ENCODE data around the gene CHD1L.

Gene CHD1L

DNA sequence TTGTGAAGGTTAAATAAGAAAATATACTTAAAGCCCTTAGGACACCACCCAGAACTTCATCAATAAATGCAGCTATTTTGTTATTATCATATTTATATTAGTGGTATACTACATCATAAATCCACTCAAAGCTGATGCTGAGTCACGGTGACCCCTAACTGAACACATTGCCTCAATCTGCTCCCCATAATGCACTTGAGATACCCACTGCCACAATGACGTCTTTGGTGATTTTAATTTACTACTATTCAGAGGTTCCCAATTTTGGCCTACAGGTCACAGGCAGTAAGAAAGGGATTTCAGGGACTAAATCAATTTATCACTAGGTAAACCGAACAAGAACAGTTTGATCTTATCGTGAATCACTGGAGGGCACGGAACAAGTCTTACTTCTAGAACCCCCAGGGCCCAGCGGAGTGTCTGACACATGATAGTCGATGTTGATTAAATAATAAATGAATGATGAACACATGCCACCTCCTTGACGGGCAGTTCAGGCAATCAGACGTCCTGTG lies 493 bp upstream of the CHD1L start:
- H3K4me1 Mint-ChIP-seq = peaks cover 27% of the 10 kb centered on the region
- no peaks in the 10 kb centered on the region for H3K9me3 Mint-ChIP-seq
- H3K36me3 Mint-ChIP-seq = peaks cover 16% of the 10 kb centered on the region
- H3K4me3 Mint-ChIP-seq = peak overlapping the region; percentile 90
- ATAC-seq (no peak), DNase-seq (ENCODE audit: low spot score in 2 of 2) (no peak)
- H3K27ac Mint-ChIP-seq = peak overlapping the region; percentile 11

DNA sequence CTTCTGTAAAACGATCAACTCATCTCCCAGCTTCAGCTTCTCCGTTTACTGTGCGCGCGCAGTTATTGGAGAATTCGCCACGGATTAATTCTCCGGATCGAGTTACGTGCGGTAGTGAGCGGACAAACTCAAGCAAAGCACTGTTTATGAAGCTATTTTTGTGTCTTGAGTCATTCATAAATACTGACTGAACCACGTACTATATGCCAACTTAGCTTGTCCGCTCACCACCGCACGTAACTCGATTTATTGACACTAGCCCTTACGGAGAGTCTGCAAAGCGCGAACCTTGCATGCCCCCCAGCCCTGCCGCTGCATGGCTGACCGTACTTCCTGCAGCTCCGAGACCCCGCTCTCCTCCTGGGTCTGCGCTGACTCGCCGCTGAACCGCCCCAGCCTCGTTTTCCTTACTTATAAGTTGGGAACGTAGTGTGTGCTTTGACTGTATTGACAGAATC lies 773 bp downstream of the CHD1L start:
- Mint-ChIP-seq H3K9me3 (no peaks in the 10 kb centered on the region), H3K27ac (peak overlapping the region; percentile 11), H3K4me3 (peak overlapping the region; percentile 90), H3K36me3 (peaks cover 16% of the 10 kb centered on the region), H3K4me1 (peaks cover 38% of the 10 kb centered on the region)
- peak; percentile 33 for ATAC-seq
- peak in 1 of 2 donors; percentile 21 for DNase-seq (ENCODE audit: low spot score in 2 of 2)

DNA sequence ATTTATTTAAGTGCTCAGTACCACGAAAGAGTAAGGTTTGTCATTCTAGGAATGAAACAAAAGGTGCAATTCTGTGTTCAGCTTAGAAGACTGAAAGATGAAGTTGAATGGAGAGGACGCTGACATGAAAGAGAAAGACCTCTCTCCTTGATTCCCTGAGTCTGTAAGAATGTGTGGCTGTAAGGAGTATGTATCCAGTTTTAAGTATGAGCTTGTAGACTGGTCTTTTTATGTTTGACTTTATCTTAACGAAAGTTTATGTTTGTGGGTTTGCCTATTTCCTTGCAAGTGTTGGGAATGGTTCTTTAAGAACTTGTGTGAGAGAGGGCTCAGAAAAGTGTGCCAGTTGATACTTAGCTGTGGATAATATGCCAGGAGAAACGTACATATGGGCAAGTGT lies 1.4 kb downstream of the CHD1L start:
- peaks cover 16% of the 10 kb centered on the region for H3K36me3 Mint-ChIP-seq
- no peaks in the 10 kb centered on the region for H3K9me3 Mint-ChIP-seq
- peak overlapping the region; percentile 11 for H3K27ac Mint-ChIP-seq
- H3K4me3 Mint-ChIP-seq = peak overlapping the region; percentile 90
- H3K4me1 Mint-ChIP-seq = peaks cover 42% of the 10 kb centered on the region
- DNase-seq (ENCODE audit: low spot score in 2 of 2) (no peak), ATAC-seq (no peak)

DNA sequence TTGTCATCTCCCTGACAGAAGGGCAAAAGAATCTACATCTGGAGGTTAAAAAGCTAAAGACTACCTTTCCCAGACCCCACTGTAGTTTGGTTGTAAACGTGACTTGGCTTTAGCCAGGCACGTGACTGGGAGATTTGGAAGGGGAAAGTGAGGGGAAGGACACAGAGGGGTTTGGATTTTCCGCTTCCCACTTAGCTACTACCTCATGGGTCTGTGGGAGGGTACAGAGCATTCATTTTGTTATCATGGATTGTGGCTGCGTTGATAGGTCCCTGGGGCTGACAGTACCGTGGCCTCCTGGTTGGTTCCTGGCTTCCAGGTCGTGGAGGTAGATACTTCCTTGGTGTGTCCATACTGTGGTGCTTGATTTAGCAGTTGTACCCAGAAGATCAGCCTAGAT lies 2.6 kb downstream of the CHD1L start:
- Mint-ChIP-seq H3K4me1 (peaks cover 51% of the 10 kb centered on the region), H3K4me3 (peak overlapping the region; percentile 90), H3K27ac (peak overlapping the region; percentile 61), H3K9me3 (no peaks in the 10 kb centered on the region), H3K36me3 (peaks cover 16% of the 10 kb centered on the region)
- no peak for ATAC-seq
- no peak for DNase-seq (ENCODE audit: low spot score in 2 of 2)

DNA sequence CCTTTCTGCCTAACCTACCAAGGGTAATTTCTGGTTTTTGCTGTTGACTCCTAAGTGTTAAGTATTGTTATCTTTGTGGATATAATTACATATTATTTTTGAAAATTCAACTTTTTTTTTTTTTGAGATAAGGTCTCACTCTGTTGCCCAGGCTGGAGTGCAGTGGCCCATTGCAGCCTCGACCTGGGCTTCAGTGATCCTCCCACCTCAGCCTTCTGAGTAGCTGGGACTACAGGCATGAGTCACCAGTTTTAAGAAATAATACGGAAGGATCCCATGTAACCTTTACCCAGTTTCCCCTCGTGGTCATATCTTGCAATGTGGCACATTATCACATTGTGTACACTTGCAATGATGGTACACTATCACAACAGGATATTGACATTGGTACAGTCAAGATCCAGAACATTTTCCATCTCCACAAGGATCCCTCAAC lies 3.1 kb downstream of the CHD1L start:
- Mint-ChIP-seq H3K9me3 (no peaks in the 10 kb centered on the region), H3K27ac (no peak overlapping the region), H3K36me3 (peaks cover 16% of the 10 kb centered on the region), H3K4me1 (peaks cover 54% of the 10 kb centered on the region), H3K4me3 (peak overlapping the region; percentile 90)
- ATAC-seq = no peak
- DNase-seq (ENCODE audit: low spot score in 2 of 2) = no peak

DNA sequence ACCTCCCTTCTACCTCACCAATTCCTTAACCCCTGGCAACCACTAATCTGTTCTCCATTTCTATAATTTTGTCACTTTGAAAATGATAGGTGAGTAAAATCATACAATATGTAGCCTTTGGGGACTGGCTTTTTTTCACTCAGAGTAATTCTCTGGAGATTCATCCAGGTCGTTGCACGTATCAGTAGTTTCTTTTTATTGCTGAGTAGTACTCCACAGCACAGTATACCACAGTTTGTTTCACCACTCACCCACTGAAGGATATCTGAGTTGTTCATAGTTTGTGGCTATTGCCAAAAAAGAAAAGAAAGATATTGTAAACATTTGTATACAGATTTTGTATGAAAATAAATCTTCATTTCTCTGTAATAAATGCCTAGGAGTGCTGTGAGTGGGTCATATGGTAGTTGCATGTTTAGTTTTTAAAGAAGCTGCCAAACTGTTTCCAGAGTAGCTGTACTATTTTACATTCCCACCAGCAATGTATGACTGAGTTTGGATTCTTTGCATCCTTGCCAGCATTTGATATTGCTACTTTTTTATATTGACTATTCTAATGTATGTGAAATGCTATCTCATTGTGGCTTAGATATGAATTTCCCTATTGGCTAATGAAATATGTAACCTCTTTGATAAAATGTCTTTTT lies 3.7 kb downstream of the CHD1L start:
- Mint-ChIP-seq H3K4me3 (peak overlapping the region; percentile 7), H3K36me3 (peaks cover 16% of the 10 kb centered on the region), H3K9me3 (no peaks in the 10 kb centered on the region), H3K27ac (no peak overlapping the region), H3K4me1 (peaks cover 54% of the 10 kb centered on the region)
- no peak for DNase-seq (ENCODE audit: low spot score in 2 of 2)
- ATAC-seq = no peak

DNA sequence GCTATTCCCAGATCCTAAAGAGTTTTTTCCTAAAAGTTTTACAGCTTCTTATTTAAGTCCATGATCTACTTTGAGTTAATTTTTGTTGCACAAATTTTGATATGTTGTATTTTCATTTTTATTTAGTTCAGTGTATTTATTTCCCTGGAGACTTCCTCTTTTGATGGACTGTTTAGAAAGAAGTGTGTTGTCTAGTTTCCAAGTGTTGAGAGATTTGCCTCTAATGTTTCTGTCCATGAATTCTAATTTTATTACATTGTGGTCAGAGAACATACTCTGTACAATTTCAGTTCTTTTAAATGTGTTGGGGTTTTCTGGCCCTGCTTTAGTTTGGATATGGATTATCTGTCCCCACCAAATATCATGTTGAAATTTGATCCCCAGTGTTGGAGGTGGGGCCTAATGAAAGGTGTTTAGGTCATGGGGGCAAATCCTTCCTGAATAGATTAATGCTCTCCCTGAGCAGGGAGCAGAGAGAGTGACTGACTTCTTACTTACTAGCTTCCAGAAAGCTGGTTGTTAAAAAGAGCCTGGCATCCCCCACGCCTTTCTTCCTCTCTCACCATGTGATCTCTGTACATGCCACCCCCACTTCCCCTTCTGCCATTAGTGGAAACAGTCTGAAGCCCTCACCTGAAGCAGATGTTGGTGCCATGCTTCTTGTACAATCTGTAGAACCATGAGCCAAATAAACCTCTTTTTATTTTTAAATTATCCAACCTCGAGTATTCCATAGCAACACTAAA lies 4.6 kb downstream of the CHD1L start:
- H3K27ac Mint-ChIP-seq = no peak overlapping the region
- peaks cover 21% of the 10 kb centered on the region for H3K36me3 Mint-ChIP-seq
- no peak for ATAC-seq
- H3K9me3 Mint-ChIP-seq = no peaks in the 10 kb centered on the region
- no peak overlapping the region for H3K4me3 Mint-ChIP-seq
- peaks cover 52% of the 10 kb centered on the region for H3K4me1 Mint-ChIP-seq
- no peak for DNase-seq (ENCODE audit: low spot score in 2 of 2)

DNA sequence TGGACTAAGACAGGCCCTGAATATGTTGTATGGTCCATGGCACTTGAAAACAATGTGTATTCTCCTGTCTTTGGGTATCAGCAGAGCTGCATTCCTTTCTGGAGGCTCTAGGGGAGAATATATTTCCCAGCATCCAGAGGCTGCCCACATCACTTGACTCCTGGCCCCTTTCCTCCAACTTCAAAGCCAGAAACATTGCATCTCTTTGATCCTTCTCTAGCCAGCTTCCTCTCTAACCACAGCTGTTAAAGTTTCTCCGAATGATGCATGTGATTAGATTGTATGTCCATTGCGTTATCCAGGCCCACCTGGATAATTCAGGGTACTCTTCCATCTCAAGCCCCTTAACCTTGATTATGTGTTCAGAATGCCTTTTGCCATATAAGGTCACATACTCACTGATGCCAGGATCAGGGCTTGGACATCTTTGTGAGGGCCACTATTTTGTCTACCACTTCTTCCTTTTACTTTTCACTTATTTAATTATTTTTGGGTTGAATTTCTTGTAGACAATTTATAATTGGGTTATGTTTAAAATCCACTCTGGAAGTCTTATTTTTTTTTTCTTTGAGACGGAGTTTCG lies 5.3 kb downstream of the CHD1L start:
- H3K36me3 Mint-ChIP-seq = peaks cover 21% of the 10 kb centered on the region
- H3K4me3 Mint-ChIP-seq = no peak overlapping the region
- no peak overlapping the region for H3K27ac Mint-ChIP-seq

DNA sequence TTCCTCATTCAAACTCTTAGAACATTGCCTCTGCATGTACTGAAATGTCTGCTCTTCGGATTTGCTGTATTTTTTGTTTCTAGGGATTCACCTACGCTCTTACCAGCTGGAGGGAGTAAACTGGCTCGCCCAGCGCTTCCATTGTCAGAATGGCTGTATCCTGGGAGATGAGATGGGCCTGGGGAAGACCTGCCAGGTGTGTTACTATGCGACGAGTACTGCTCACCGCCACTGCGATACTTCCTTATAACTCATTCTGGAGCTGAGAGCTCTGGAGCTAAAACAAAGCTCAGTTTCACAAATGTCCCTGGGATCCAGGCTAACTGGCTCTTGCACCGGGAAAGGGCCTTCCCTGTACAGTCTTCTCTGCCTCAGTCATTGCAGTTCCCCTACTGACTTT lies 10.1 kb downstream of the CHD1L start:
- no peaks in the 10 kb centered on the region for H3K9me3 Mint-ChIP-seq
- no peak for DNase-seq (ENCODE audit: low spot score in 2 of 2)
- no peak overlapping the region for H3K4me3 Mint-ChIP-seq
- no peak for ATAC-seq
- no peak overlapping the region for H3K27ac Mint-ChIP-seq
- peaks cover 34% of the 10 kb centered on the region for H3K4me1 Mint-ChIP-seq
- peaks cover 51% of the 10 kb centered on the region for H3K36me3 Mint-ChIP-seq

More for the DNA sequence above, 5.3 kb downstream of the CHD1L start:
- Mint-ChIP-seq H3K4me1 (peaks cover 54% of the 10 kb centered on the region), H3K9me3 (no peaks in the 10 kb centered on the region)
- DNase-seq (ENCODE audit: low spot score in 2 of 2) = no peak
- no peak for ATAC-seq

DNA sequence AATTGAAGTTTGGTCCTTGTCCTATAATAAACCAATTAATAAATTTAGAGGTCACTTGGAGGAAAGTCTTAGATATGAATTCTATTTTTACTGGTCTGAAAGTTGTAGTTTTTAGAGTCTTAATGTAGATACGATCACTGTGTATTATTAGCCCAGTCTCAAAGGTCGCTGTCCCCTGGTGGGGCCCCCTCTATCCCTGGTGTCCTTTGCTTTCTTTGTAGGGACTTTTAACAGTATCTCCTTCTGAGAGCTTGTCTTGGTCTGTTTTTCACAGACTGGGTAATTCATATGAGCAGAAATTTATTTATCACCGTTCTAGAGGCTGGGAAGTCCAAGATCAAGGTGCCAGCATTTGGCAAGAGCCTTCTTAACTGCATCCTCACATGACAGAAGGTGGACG lies 18.5 kb downstream of the CHD1L start:
- DNase-seq (ENCODE audit: low spot score in 2 of 2) = no peak
- ATAC-seq = no peak
- H3K9me3 Mint-ChIP-seq = no peaks in the 10 kb centered on the region
- H3K27ac Mint-ChIP-seq = no peak overlapping the region
- no peak overlapping the region for H3K4me3 Mint-ChIP-seq
- H3K4me1 Mint-ChIP-seq = no peaks in the 10 kb centered on the region
- peaks cover 12% of the 10 kb centered on the region for H3K36me3 Mint-ChIP-seq

DNA sequence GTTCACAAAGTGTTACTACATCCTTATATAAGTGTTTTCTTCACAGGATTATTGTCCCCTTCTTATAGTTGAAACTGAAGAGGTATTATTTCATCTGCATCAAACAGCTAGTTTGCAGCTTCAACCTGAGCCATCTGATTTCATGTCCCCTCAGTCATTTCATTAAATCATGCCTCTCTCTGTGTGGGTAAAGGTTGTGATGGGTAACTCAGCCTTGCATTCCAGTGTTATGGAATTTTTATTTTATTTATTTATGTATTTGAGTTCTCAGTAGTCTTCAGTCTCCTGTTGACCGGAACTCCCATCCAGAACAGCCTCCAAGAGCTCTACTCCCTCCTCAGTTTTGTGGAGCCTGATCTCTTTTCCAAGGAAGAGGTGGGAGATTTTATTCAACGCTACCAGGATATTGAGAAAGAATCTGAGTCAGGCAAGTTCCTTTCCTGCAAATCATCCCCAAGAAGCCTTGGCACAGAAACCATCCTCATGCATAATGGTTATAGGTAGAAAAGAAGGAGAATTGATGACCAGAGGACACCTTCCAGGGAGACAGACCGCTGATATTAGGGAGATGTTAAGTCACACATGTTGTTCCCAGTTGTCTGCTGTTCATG lies 21.8 kb downstream of the CHD1L start:
- no peak for ATAC-seq
- H3K4me1 Mint-ChIP-seq = no peaks in the 10 kb centered on the region
- H3K9me3 Mint-ChIP-seq = no peaks in the 10 kb centered on the region
- H3K36me3 Mint-ChIP-seq = no peaks in the 10 kb centered on the region
- no peak overlapping the region for H3K27ac Mint-ChIP-seq
- no peak for DNase-seq (ENCODE audit: low spot score in 2 of 2)
- no peak overlapping the region for H3K4me3 Mint-ChIP-seq

DNA sequence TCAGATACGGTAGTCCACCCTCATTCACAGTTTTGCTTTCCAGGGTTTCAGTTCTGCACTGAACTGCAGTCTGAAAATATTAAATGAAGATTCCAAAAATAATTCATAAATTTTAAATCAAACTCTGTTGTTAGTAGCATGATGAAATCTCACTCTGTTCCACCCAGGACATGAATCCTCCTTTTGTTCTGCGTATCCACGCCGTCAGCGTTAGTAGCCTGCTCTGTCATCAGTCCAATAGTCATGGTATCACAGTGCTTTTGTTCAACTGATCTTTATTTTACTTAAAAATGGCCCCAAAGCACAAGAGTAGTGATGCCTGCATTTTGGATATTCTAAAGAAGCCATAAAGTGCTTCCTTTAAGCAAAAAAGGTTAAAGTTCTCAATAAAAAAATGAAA lies 23.9 kb downstream of the CHD1L start:
- ATAC-seq (no peak), DNase-seq (ENCODE audit: low spot score in 2 of 2) (no peak)
- Mint-ChIP-seq H3K9me3 (no peaks in the 10 kb centered on the region), H3K4me3 (no peak overlapping the region), H3K36me3 (no peaks in the 10 kb centered on the region), H3K4me1 (no peaks in the 10 kb centered on the region), H3K27ac (no peak overlapping the region)

DNA sequence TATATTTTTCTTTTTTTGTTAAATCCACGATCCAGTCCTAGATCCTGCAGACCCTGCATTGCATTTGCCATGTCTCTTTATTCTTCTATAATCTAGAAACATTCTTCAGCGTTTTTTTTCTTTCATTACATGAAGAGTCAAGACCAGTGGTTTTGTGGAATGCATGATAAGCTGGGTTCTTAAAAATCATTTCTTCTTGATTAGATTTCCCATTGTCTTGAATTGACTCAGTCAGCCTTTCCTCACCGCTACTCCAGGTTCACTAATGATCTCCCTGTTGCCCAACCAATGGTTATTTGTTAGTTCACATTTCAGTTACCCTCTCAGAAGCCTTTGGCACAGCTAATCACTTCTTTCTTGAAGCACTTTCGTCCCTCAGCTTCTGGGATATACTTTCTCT lies 25.2 kb downstream of the CHD1L start:
- no peak overlapping the region for H3K27ac Mint-ChIP-seq
- no peaks in the 10 kb centered on the region for H3K9me3 Mint-ChIP-seq
- no peak overlapping the region for H3K4me3 Mint-ChIP-seq
- no peaks in the 10 kb centered on the region for H3K4me1 Mint-ChIP-seq
- ATAC-seq (no peak), DNase-seq (ENCODE audit: low spot score in 2 of 2) (no peak)
- H3K36me3 Mint-ChIP-seq = no peaks in the 10 kb centered on the region

DNA sequence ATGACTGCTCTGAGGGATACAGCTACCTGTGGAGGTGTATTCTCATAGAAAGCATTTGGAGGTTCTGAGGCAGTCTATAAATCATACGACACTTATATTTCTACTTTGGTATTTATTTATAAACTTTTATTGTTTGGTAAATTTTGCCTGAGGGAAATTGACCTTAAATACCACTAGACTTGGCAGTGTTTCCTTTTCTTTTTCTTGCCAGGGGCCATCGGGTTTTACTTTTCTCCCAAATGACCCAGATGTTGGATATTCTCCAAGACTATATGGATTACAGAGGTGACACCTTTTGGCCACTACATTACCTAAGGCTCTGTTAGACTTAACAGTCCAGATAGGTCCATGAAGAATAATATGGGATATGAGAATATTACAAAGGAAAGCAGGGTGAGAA lies 28.2 kb downstream of the CHD1L start:
- Mint-ChIP-seq H3K4me3 (no peak overlapping the region), H3K36me3 (no peaks in the 10 kb centered on the region), H3K4me1 (no peaks in the 10 kb centered on the region), H3K9me3 (no peaks in the 10 kb centered on the region), H3K27ac (no peak overlapping the region)
- DNase-seq (ENCODE audit: low spot score in 2 of 2) (no peak), ATAC-seq (no peak)

DNA sequence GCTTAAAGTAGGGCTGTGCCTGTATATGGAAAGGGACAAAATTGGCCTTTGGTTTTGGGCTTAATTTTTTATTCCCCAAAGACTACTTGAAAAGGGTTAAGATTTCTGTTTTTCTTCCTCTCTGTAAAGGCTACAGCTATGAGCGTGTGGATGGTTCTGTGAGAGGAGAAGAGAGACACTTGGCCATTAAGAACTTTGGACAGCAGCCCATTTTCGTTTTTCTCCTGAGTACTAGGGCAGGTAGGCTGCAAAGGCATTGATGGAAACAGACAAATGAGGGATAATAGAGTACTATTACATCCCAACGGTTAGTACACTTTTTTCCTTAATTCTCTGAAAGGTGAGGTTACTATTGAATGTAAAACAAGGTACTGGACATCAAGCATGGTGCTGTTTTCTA lies 29.6 kb downstream of the CHD1L start:
- DNase-seq (ENCODE audit: low spot score in 2 of 2) (no peak), ATAC-seq (no peak)
- Mint-ChIP-seq H3K36me3 (no peaks in the 10 kb centered on the region), H3K27ac (no peak overlapping the region), H3K9me3 (no peaks in the 10 kb centered on the region), H3K4me1 (no peaks in the 10 kb centered on the region), H3K4me3 (no peak overlapping the region)
